NCI-H345 treated with DMSO at 0.1 percent for 48 hours (cell line): ENCODE results near the gene HLA-DMA.

Experiments
- DNase-seq: peaks from one replicate; lab custom pipeline; 2025; ENCODE audit not compliant: unreplicated experiment; lab: John Stamatoyannopoulos, UW

The HLA-DMA gene

GRCh38 chr6:32974541-32975308 lies 21.8 kb upstream of the HLA-DMA start:
- DNase-seq, result no peak

DNA sequence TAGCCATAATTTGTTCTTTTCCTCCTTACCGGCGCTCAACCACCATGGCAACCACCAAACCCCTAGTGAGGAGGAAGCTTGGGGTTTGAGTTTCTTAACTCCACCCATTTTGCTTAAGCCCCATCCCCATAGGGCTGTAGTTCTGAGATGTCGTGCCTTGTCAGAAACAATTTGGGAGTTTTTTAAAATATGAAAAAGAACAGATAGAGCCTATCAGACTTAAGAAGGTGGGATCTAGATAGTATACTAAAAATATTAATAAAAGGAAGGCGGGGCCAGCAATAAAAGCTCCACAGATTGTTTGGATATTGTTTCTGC lies 21.1 kb upstream of the HLA-DMA start:
- DNase-seq, result no peak

- no peak for DNase-seq
These were observed 20.5 kb upstream of the HLA-DMA start for GRCh38 chr6:32973144-32974015.

GRCh38 chr6:32972353-32973143 lies 19.7 kb upstream of the HLA-DMA start:
- peak; percentile 80 for DNase-seq

GRCh38 chr6:32971581-32972352 lies 18.9 kb upstream of the HLA-DMA start:
- DNase-seq, result peak; percentile 100

GRCh38 chr6:32971242-32971580 lies 18.3 kb upstream of the HLA-DMA start:
- DNase-seq, result no peak

DNA sequence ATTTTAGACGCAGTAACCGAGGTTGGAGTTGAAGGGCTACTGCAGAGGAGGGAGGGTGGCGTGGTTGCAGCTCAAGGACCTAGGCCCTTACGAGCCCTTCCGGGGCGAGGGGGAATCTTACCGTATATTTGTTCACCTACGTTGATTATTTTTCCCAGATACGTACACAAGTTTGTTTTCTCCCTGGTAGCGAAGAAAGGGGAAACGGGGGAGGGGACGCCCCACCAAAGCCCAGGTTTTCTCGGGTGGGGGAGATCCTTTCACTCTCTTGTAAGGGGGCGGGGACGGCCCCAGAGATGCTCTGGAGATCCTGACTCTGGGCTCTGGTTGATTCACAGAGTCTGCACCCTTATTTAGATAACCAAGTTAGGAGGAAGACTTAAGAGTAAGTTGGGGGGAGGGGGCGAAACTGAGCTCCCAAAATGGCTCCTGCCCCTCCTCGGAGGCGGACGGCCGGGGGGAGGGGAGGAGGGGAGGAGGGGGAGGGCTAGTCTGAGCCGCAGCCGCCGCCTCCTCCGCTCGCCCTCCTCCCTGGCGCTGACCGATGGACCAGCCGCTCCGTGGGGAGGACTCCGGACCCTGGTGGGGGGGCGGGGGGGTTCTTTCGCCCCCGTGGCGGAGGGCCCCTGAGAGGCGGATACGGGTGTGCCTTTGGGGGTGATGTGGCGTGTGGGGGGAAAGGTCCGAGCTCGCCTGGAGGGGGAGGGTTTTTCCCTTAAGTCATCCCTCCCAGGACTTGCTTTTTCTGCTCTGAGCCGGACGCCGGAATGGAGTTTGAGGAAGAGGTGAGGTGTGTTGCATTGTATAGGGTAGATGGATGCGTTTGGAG lies 17.7 kb upstream of the HLA-DMA start:
- DNase-seq, result peak; percentile 59

- peak; percentile 46 for DNase-seq
These were observed 17.0 kb upstream of the HLA-DMA start for GRCh38 chr6:32969685-32970412.

DNA sequence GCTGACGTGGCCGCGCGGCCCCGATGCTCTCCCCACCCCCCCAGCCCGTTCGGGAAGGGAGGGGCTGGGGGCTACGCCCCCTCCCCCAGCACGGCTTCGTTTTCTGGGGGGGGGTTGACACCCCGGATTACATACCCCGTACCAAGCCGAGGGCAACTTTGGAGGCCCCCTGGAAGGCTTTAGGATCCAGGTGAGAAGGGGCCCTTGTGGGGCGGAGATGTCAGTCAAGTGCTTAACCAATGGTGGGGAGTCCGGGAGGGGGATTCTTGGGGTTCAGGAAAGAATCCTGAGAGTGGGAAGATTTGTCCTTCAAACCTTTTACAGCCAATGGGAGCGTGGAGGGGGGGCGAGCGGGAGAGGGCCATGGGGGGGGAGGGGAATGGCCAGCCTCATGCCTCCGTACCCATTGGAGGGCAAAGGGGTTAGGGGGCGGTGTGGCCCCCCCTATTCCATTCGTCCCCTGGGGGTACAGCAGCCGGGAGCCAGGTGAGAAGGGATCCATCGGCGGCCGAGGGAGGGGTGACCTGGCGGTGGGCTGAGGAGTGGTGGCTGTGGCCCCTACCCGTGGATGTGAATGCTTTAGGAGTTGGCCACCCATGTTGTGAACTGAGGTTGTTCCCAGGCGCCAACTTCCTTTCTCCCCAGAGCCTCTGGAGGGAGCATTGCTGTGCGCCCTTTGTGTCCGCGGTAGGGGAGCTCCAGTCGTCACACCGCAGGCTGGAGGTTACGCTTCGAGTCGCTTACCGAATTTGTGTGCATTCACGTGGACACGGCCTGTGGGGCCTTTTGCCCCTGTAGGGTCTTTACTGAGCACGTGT lies 16.2 kb upstream of the HLA-DMA start:
- peak; percentile 43 for DNase-seq

DNA sequence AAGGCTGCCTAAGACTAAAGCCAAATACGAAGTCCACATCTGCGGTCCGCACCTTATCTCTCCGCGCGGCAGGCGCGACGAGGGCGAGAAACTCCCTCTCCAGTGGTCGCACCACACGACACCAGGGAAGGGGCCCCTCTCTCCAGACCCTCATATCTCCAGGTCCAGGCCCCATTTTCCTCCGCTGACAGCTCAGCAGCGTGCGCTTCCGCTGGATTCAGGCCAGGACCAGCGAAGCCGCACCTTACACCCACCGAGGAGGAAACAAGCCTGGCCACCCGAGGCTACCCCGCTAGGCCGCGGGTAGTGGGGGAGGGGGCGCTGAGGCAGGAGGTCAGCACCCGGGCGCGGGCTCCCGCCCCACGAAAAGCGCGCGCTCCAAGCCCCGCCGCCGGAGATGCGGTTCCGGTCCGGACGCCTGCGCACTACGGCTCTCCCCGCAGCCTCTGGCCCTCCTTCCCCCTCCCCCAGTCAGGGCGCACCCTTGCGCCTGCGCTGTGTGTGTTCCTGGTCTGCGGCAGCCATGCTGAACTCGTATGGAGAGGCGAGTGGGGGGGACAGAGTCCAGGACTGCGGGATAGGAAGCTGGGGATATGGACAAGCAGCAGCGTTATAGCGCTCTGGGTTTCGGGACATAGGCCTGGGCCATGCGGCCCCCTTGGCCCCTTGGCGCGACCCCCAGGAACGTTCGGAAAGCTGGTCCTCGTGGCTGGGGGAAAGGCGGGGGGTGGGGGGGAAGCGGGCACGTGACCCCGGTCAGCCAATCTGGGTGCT lies 15.4 kb upstream of the HLA-DMA start, which contains the start of gene BRD2:
BRD2 (plus strand) TSS at position 502 of the 774 bp plus-strand sequence. CDS start 4,305 bp downstream, outside the sequence.
- peak; percentile 94 for DNase-seq

GRCh38 chr6:32967151-32968091 lies 14.5 kb upstream of the HLA-DMA start:
- peak; percentile 25 for DNase-seq

GRCh38 chr6:32964776-32965175 lies 11.9 kb upstream of the HLA-DMA start:
- DNase-seq, result no peak

GRCh38 chr6:32963866-32964265 lies 11.0 kb upstream of the HLA-DMA start:
- DNase-seq, result no peak

DNA sequence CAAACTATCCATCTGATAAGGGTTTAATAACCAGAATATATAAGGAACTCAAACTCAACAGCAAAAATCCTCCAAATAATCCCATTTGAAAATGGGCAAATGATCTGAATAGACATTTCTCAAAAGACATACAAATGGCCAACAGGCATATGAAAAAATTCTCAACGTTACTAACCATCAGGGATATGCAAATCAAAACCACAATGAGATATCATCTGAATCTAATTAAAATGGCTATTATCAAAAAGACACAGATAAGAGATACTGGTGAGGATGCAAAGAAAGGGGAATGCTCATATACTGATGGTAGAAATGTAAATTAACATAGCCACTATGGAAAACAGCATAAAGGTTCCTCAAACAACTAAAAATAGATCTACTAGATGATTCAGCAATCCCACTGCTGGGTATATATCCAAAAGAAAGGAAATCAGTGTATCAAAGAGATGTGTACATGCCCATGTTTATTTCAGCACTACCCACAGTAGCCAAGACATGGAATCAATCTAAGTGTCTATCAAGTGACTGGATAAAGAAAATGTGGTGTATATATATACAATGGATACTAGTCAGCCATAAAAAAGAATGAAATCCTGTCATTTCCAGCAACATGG lies 9.4 kb upstream of the HLA-DMA start:
- no peak for DNase-seq

- DNase-seq, result no peak
These were observed 7.7 kb upstream of the HLA-DMA start for GRCh38 chr6:32960563-32960962.

GRCh38 chr6:32956176-32956575 lies 3.3 kb upstream of the HLA-DMA start:
- DNase-seq, result no peak
